D721Med (cell line): ENCODE data around the gene MCTP1.

Experiments used
- DNase-seq: peaks from one replicate; pipeline ENCODE4 v3.0.0; 2011; ENCODE audit warnings: low spot score; ENCODE audit not compliant: insufficient read length
- FAIRE-seq: peaks from 2 replicates; lab custom pipeline; 2011; peaks lifted over from hg19 to GRCh38; lab: Jason Lieb, UNC
- TF ChIP-seq, protein P1 (sequence below): IDR thresholded peaks from 2 replicates; pipeline ENCODE4 v1.5.1; 2012; ENCODE audit warnings: mild to moderate bottlenecking, control low read depth; ENCODE audit not compliant: insufficient read depth; ENCODE audit errors: missing control alignments

MCTP1 gene

DNA sequence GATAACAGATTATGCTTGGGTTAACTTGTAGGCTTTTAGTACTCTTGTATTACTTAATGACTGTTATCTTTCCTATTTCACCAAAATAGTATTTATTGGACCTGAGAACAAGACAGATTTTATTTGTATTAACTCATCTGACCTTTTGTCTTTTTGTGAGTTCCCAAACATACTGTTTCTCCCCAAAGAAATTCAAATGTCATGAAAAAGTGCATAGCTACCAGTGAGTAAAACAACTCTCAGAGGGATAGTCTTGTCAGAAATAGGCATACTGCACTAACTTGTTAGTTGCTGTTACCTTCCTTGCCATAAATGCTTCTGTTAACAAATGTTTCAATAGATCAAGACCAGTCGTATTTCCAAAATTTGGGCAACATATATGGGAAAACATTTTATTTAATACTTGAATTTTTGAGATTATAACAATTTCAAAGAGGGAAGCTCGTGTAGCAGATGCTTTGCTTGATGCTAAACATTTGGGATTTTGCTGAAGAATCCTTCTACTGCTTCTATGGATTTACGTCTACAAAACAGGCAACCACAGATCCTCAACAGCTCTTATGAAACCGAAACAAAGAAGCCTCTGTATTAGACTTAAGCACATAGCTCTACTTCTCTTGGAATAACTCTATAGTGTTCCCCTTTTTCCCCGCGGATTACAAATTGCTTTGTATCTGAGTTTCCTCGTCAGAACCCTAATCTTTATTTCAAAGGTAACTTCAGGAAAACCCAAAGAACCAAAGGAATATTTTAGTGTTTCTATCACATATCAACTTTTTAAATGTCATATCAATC is 248.8 kb downstream of the MCTP1 start:
- DNase-seq, result no peak
- TF ChIP-seq, protein P1, sequence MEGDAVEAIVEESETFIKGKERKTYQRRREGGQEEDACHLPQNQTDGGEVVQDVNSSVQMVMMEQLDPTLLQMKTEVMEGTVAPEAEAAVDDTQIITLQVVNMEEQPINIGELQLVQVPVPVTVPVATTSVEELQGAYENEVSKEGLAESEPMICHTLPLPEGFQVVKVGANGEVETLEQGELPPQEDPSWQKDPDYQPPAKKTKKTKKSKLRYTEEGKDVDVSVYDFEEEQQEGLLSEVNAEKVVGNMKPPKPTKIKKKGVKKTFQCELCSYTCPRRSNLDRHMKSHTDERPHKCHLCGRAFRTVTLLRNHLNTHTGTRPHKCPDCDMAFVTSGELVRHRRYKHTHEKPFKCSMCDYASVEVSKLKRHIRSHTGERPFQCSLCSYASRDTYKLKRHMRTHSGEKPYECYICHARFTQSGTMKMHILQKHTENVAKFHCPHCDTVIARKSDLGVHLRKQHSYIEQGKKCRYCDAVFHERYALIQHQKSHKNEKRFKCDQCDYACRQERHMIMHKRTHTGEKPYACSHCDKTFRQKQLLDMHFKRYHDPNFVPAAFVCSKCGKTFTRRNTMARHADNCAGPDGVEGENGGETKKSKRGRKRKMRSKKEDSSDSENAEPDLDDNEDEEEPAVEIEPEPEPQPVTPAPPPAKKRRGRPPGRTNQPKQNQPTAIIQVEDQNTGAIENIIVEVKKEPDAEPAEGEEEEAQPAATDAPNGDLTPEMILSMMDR, result no peak
- FAIRE-seq, result no peak

DNA sequence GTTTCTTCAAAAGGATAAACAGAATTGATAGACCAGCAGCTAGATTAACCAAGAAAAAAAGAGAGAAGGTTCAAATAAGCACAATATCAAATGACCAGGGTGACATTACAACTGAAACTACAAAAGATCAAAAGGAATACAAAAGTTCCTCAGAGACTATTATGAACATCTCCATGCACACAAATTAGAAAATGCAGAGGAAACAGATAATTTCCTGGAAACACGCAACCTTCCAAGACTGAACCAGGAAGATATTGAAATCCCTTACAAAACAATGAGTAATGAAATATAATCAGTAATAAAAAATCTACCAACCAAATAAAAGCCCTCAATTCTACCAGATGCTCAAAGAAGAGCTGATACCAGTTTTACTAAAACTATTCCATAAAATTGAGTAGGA is 252.1 kb downstream of the MCTP1 start:
- FAIRE-seq, result no peak
- TF ChIP-seq, protein P1, result no peak

DNA sequence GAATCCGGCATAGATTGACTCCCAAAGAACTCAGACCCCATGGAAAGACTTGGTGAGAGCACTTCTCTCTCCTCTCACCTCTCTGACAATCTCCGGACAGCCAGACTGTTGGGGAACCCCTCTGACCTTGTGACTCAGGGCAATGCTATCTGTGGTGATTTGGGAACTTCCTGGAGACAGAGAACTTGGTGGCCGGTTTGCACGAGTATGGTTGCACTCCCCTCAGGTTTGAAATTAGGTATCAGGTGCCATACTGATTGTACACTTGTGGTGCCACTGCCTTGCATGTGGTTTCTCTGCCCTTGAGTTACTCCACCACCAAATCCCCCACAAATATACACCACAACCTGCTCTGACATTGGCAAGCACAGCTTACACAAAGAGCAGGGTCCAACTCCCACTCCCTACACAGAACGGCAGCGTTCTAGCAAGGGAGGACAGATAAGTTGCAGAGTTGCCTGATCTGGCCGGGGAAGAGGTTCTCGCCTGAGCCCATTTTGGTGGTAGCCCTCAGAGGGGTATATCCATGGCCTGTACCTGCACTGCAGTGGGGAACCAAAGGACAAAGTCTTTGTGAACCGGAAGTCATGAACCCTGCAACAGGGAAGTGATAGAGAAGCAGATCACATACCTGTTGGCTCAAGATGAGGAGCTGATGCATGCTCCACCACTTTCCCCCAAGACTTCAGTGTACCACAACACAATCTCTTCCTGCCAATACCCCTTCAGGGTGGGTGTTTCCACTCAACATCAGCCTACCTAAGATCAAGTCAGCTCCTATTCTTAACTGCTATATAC is 255.1 kb downstream of the MCTP1 start:
- no peak for FAIRE-seq
- no peak for DNase-seq
- TF ChIP-seq, protein P1, result no peak

More for the DNA sequence above, 252.1 kb downstream of the MCTP1 start:
- DNase-seq, result no peak

DNA sequence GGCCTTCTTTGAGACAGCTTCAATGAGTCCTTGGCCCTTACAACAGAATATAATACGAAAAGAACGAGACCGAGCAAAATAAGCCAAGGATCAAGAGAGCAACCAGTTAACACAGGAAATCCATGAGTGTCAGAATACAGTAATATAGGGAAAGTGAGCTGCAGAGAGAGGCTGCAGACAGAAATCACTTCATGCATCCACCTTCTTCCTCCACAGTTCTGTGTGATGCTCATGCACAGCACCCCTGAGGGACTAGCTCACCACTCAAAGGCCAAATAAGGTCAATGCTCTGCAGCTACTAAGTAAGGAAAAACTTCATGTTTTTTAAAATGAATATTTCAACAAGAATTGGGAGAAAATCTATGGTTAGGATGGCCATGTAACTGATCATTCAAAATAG is 257.1 kb downstream of the MCTP1 start:
- TF ChIP-seq, protein P1, result no peak
- DNase-seq (no peak), FAIRE-seq (no peak)

DNA sequence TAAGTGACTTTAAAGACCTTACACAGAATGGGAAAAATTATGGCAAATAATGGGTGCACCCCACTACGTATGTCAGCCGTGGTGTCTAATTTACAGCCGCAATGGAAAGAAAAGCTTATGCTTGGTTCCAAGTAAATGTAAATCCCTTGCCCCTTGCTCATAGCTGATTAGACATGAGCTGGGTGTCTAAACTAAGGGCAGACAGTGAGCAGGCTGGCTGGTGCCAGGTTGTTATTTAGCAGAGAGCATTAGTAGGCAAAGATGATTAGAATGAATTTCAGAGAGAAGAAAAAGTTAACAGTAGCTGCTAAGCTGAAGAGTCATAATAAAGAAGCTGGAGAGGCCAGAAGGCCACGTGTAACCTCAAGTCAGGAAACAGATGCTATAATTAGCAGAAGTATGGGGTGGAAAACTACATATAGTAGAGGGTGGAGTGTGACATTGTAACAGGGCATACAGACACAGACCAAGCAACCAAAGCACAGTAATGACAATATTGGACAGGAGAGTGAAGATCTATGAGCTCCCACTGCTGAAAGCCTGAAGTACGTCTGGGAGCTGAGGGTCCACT is 257.7 kb downstream of the MCTP1 start:
- FAIRE-seq (peak; percentile 94), DNase-seq (no peak)
- TF ChIP-seq, protein P1, result no peak

DNA sequence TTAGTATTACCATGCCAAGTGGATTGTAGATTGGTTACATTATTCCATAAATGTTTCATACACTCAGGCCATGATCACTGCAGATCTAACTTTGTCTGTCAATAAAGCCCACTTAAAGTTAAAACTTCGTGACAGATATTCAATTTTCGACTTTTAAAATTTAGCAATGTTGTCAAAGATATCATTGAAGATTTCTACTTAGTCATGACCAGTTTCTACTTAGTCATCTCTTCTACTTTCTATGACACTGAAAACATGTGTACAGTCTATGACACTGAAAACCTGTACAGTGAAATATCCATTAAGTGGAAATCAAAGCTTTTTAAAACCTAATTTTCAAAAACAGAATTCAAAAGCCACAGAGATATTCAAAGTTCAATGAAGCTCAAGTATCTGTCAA is 258.2 kb downstream of the MCTP1 start:
- FAIRE-seq (no peak), DNase-seq (no peak)
- TF ChIP-seq, protein P1, result no peak
